ENCODE data around the gene MAGEH1. TPM values are rescaled to one million over a fixed set of nuclear protein-coding genes. Genes with fewer than 3 reads are reported as not detected.

MAGEH1 gene
- total RNA-seq, 1 donor from 2014 or later = 9.8 TPM

DNA sequence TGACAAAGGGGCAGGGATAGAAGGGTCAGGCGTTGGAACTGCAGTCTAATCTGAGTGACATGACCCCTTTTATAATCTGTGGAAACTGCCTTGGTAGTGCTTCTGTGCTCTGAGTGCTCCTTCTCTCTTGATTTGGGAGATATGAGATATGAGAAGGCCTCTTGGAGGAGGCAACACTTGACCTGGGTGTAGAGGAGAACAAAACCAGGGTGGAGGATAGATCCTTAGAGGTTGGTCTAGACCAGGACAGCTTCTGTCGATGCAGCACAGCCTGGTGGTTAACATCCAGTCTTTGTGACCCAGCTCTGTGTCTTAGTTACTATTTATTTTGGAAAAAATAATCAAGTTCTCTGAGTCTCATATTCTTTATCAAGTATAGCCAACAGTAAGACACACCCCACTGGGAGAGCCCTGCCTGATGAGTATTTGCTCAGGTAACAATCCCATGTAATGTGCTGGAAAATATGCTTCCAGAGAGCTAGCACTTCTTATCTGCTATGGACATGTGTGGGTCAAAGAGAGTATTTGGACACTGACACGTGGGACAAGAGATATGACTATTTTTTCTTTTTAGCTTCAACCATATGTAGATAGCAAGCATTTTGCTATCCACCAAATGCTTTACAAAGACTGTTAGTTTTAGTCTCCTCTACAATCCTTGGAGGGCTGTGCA, 28.6 kb downstream of the MAGEH1 start:
- H3K9me3 Mint-ChIP-seq = no peaks in the 10 kb centered on the region
- DNase-seq (no peak), ATAC-seq (ENCODE audit: low read depth) (no peak)
- H3K27ac Mint-ChIP-seq = no peak overlapping the region
- no peaks in the 10 kb centered on the region for H3K27me3 Mint-ChIP-seq
- TF ChIP-seq, protein P1, sequence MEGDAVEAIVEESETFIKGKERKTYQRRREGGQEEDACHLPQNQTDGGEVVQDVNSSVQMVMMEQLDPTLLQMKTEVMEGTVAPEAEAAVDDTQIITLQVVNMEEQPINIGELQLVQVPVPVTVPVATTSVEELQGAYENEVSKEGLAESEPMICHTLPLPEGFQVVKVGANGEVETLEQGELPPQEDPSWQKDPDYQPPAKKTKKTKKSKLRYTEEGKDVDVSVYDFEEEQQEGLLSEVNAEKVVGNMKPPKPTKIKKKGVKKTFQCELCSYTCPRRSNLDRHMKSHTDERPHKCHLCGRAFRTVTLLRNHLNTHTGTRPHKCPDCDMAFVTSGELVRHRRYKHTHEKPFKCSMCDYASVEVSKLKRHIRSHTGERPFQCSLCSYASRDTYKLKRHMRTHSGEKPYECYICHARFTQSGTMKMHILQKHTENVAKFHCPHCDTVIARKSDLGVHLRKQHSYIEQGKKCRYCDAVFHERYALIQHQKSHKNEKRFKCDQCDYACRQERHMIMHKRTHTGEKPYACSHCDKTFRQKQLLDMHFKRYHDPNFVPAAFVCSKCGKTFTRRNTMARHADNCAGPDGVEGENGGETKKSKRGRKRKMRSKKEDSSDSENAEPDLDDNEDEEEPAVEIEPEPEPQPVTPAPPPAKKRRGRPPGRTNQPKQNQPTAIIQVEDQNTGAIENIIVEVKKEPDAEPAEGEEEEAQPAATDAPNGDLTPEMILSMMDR (IDR thresholded peaks at IDR 0.05) = no peak
- ChIA-PET POLR2A (no interaction called here), CTCF (no interaction called here)
- intact Hi-C loops (cut with micrococcal nuclease) = no loop called here
- no peaks in the 10 kb centered on the region for H3K36me3 Mint-ChIP-seq (ENCODE audit: low read depth)
- H3K4me3 Mint-ChIP-seq = no peak overlapping the region
- H3K4me1 Mint-ChIP-seq = peaks cover 5% of the 10 kb centered on the region

DNA sequence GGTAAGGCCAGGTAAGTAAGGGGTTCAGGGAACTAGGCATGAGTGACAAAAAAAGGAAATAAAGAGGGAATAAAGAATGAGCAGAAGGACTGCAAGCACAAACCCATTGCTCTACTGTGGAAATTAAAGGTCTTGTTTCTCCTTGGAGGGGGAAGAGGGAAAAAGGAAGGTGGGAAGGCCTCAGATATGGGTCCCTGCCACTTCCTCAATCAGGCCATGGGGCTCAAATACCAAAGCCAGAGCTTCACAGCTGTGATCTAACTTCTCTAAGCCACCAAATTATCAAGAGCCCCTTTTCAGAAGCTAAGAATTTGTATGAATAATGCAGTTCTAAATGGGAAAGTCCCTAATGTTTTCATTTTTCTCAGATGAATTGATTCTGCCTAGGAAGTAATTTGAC, 33.0 kb downstream of the MAGEH1 start:
- ChIA-PET CTCF (interaction anchor here (1.2 kb wide), 1 partner anchor 233 kb away, joined by 4 read pairs; the partner anchor contains the start of gene RRAGB), POLR2A (no interaction called here)
- H3K27me3 Mint-ChIP-seq = no peaks in the 10 kb centered on the region
- H3K36me3 Mint-ChIP-seq (ENCODE audit: low read depth) = peaks cover 6% of the 10 kb centered on the region
- H3K4me1 Mint-ChIP-seq = peaks cover 13% of the 10 kb centered on the region
- H3K27ac Mint-ChIP-seq = peak overlapping the region; percentile 67
- H3K4me3 Mint-ChIP-seq = no peak overlapping the region
- ATAC-seq (ENCODE audit: low read depth) (no peak), DNase-seq (no peak)
- TF ChIP-seq, protein P1 (IDR thresholded peaks at IDR 0.05) = no peak
- H3K9me3 Mint-ChIP-seq = no peaks in the 10 kb centered on the region
- intact Hi-C loops (cut with micrococcal nuclease) = no loop called here

DNA sequence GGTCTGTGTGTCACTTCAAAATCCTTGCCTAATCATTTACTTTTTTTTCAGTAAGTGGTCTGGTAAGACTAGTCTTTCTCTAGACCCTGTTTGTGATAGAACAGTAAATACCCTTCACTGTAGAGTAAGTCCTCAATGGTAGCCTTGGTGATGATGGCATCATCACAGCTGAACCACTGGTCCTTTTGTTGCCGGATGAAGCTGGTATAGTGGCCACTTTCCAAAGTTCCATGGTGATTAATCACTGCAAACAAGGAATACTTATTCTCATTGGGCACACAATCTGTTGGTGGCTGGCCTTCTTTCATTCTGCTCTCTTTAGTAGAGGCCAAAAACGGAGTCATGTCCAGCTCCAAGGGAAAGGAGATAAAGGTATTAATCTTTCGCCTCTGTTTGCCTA, 34.8 kb downstream of the MAGEH1 start:
- POLR2A ChIA-PET = interaction anchor here (2.1 kb wide), 1 partner anchor 487 kb away, joined by 8 read pairs; the partner anchor contains the start of gene APEX2
- Mint-ChIP-seq H3K27me3 (no peaks in the 10 kb centered on the region), H3K4me3 (no peak overlapping the region), H3K27ac (no peak overlapping the region), H3K4me1 (peaks cover 17% of the 10 kb centered on the region), H3K9me3 (no peaks in the 10 kb centered on the region), H3K36me3 (ENCODE audit: low read depth) (peaks cover 6% of the 10 kb centered on the region)
- no peak for DNase-seq
- CTCF ChIA-PET = no interaction called here
- no peak for ATAC-seq (ENCODE audit: low read depth)
- TF ChIP-seq, protein P1 (IDR thresholded peaks at IDR 0.05) = no peak
- intact Hi-C loops (cut with micrococcal nuclease) = no loop called here

DNA sequence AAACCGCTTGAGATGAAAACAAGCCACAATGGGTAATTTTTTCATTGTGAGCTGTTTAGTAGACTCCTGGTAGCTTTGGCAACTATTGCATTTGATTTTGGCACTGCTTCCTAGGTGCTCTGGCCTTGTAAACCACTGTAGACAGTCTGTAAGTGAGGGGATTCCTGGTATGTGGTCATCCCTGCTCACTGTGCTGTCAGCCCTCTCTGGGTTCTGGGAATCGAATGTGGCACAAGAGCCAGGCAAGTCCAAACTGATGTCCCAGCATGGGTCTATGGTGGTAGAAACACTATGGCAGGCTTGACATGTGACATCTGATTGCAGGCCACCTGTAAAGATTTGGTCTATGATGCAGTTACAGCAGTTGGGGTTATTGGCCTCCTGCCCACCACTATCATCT, 35.2 kb downstream of the MAGEH1 start:
- ChIA-PET CTCF (no interaction called here), POLR2A (interaction anchor here (2.1 kb wide), 1 partner anchor 487 kb away, joined by 8 read pairs; the partner anchor contains the start of gene APEX2)
- no peaks in the 10 kb centered on the region for H3K9me3 Mint-ChIP-seq
- H3K27ac Mint-ChIP-seq = no peak overlapping the region
- no peak overlapping the region for H3K4me3 Mint-ChIP-seq
- TF ChIP-seq, protein P1 (IDR thresholded peaks at IDR 0.05) = no peak
- peaks cover 17% of the 10 kb centered on the region for H3K4me1 Mint-ChIP-seq
- intact Hi-C loops (cut with micrococcal nuclease) = no loop called here
- peaks cover 6% of the 10 kb centered on the region for H3K36me3 Mint-ChIP-seq (ENCODE audit: low read depth)
- no peaks in the 10 kb centered on the region for H3K27me3 Mint-ChIP-seq
- ATAC-seq (ENCODE audit: low read depth) (no peak), DNase-seq (no peak)

DNA sequence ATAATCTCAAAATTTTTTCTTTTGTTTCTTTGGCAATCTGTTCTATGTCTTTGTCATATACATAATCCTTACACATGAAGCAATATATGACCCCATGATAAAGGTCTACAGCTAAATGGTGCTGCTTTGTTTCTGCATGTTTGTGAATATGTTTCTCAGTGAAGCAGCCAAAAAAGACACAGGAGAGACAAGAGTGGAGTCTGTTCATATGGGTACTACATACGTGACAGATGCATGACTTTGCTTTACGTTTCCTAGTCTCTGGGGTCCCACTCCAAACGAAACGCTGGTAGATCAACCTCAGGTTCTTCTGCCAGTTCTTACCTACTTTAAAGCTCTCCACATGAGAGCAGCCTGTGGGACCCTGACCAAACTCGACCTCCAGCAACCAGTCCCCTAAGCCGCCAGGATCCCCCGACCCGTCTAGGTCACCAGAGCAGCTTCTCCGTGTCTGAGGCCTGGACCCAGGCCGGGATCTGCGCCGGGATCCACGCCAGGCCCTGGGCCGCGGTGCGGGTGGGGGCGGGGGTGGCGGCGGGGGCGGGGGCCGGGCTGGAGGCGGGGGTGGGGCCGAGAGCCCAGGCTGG, 36.2 kb downstream of the MAGEH1 start:
- TF ChIP-seq, protein P1 (IDR thresholded peaks at IDR 0.05) = no peak
- Mint-ChIP-seq H3K4me1 (peaks cover 17% of the 10 kb centered on the region), H3K27me3 (no peaks in the 10 kb centered on the region), H3K27ac (peak overlapping the region; percentile 98), H3K4me3 (peak overlapping the region; percentile 94), H3K9me3 (no peaks in the 10 kb centered on the region), H3K36me3 (ENCODE audit: low read depth) (peaks cover 6% of the 10 kb centered on the region)
- DNase-seq = no peak
- intact Hi-C loops (cut with micrococcal nuclease) = no loop called here
- CTCF ChIA-PET = interaction anchor here (0.5 to 1.8 kb wide), 2 partner anchors 36 to 1829 kb away, joined by 3 to 10 read pairs; partner anchors contain the start of gene MAGEH1
- POLR2A ChIA-PET = interaction anchor here (1.1 to 2.4 kb wide), 9 partner anchors 36 to 1305 kb away, joined by 3 to 23 read pairs (median 8); partner anchors contain the start of genes APEX2, FAM120C, MAGEH1 and RRAGB
- ATAC-seq (ENCODE audit: low read depth) = no peak

Data from activated B cell treated with CpG ODN at 0.5 μM for 24 hours (primary cell).